ENCODE measurements around the gene KCNE4.

Gene KCNE4

DNA sequence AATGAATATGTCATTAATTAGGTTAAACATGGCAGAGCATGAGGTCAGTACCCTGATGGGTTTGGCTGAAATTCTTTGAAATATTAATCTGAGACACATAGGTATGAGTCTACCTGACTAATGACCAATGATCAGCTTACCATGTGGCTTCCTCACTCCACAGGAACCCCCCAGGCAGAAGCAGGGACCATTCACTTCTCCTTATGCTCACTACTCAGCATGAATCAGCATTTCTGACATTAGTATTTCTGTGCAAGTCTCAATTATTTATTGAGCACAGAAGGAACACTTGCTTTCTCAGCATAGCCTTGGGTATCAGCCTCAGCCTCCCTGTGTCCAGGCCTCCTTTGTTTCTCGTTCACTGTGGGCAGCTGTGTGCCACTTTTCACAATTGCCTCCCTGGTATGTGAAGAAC lies 9.3 kb upstream of the KCNE4 start:
- no peaks in the 10 kb centered on the region for H3K36me3 ChIP-seq (ENCODE audit: control insufficient read depth, insufficient read depth, low read length)
- H3K9me3 ChIP-seq (ENCODE audit: control insufficient read depth, insufficient read depth, low read length), result no peaks in the 10 kb centered on the region
- H3K4me3 ChIP-seq (ENCODE audit: low read depth, low read length), result no peak overlapping the region
- no peaks in the 10 kb centered on the region for H3K27me3 ChIP-seq (ENCODE audit: control insufficient read depth, insufficient read depth, low read length)
- no peak overlapping the region for H3K9ac ChIP-seq (ENCODE audit: low read depth, low read length)
- no peaks in the 10 kb centered on the region for H3K4me1 ChIP-seq (ENCODE audit: control insufficient read depth, insufficient read depth, low read length)

- H3K9me3 ChIP-seq (ENCODE audit: control insufficient read depth, insufficient read depth, low read length), result no peaks in the 10 kb centered on the region
- no peaks in the 10 kb centered on the region for H3K4me1 ChIP-seq (ENCODE audit: control insufficient read depth, insufficient read depth, low read length)
- no peaks in the 10 kb centered on the region for H3K27me3 ChIP-seq (ENCODE audit: control insufficient read depth, insufficient read depth, low read length)
- H3K9ac ChIP-seq (ENCODE audit: low read depth, low read length), result no peak overlapping the region
- no peaks in the 10 kb centered on the region for H3K36me3 ChIP-seq (ENCODE audit: control insufficient read depth, insufficient read depth, low read length)
- H3K4me3 ChIP-seq (ENCODE audit: low read depth, low read length), result no peak overlapping the region
These were observed 8.6 kb upstream of the KCNE4 start for GRCh38 chr2:223043164-223043941.

GRCh38 chr2:223044092-223044836 lies 7.7 kb upstream of the KCNE4 start:
- Histone ChIP-seq H3K4me1 (ENCODE audit: control insufficient read depth, insufficient read depth, low read length) (no peaks in the 10 kb centered on the region), H3K36me3 (ENCODE audit: control insufficient read depth, insufficient read depth, low read length) (no peaks in the 10 kb centered on the region), H3K9ac (ENCODE audit: low read depth, low read length) (no peak overlapping the region), H3K4me3 (ENCODE audit: low read depth, low read length) (no peak overlapping the region), H3K27me3 (ENCODE audit: control insufficient read depth, insufficient read depth, low read length) (no peaks in the 10 kb centered on the region), H3K9me3 (ENCODE audit: control insufficient read depth, insufficient read depth, low read length) (no peaks in the 10 kb centered on the region)

GRCh38 chr2:223044916-223045700 lies 6.9 kb upstream of the KCNE4 start:
- Histone ChIP-seq H3K4me1 (ENCODE audit: control insufficient read depth, insufficient read depth, low read length) (no peaks in the 10 kb centered on the region), H3K9me3 (ENCODE audit: control insufficient read depth, insufficient read depth, low read length) (no peaks in the 10 kb centered on the region), H3K27me3 (ENCODE audit: control insufficient read depth, insufficient read depth, low read length) (no peaks in the 10 kb centered on the region), H3K4me3 (ENCODE audit: low read depth, low read length) (no peak overlapping the region), H3K9ac (ENCODE audit: low read depth, low read length) (no peak overlapping the region), H3K36me3 (ENCODE audit: control insufficient read depth, insufficient read depth, low read length) (no peaks in the 10 kb centered on the region)

DNA sequence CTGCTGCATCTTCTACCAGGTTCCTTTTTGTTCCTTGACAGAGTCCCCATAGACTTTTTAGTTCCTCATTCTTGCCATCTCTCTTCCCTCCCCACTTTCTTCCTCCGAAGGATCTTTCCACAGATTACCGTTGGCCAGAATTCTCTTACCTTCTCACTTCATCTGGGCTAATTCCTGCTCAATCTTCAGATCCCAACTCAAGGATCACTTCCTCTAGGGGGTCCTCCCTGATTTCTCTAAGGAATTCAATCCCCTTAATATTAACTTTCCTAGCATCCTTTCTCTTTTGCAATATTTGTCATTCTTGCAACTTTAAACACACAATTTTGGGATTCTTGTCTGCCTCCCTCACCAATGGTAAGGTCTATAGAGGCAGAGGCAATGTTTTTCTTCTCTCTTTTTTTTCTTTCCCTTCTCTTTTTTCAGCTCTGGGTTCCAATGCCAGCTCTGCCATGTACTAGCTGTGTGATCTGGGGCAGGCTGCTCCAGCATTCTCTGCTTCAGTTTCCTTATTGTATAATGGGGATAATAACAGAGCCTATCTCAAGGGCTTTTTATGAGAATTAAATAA lies 5.4 kb upstream of the KCNE4 start:
- H3K4me3 ChIP-seq (ENCODE audit: low read depth, low read length), result no peak overlapping the region
- H3K27me3 ChIP-seq (ENCODE audit: control insufficient read depth, insufficient read depth, low read length), result no peaks in the 10 kb centered on the region
- no peaks in the 10 kb centered on the region for H3K9me3 ChIP-seq (ENCODE audit: control insufficient read depth, insufficient read depth, low read length)
- H3K4me1 ChIP-seq (ENCODE audit: control insufficient read depth, insufficient read depth, low read length), result no peaks in the 10 kb centered on the region
- H3K36me3 ChIP-seq (ENCODE audit: control insufficient read depth, insufficient read depth, low read length), result no peaks in the 10 kb centered on the region
- no peak overlapping the region for H3K9ac ChIP-seq (ENCODE audit: low read depth, low read length)

GRCh38 chr2:223047260-223047761 lies 4.7 kb upstream of the KCNE4 start:
- Histone ChIP-seq H3K9me3 (ENCODE audit: control insufficient read depth, insufficient read depth, low read length) (no peaks in the 10 kb centered on the region), H3K36me3 (ENCODE audit: control insufficient read depth, insufficient read depth, low read length) (no peaks in the 10 kb centered on the region), H3K4me3 (ENCODE audit: low read depth, low read length) (no peak overlapping the region), H3K9ac (ENCODE audit: low read depth, low read length) (no peak overlapping the region), H3K27me3 (ENCODE audit: control insufficient read depth, insufficient read depth, low read length) (no peaks in the 10 kb centered on the region), H3K4me1 (ENCODE audit: control insufficient read depth, insufficient read depth, low read length) (peaks cover 3% of the 10 kb centered on the region)

DNA sequence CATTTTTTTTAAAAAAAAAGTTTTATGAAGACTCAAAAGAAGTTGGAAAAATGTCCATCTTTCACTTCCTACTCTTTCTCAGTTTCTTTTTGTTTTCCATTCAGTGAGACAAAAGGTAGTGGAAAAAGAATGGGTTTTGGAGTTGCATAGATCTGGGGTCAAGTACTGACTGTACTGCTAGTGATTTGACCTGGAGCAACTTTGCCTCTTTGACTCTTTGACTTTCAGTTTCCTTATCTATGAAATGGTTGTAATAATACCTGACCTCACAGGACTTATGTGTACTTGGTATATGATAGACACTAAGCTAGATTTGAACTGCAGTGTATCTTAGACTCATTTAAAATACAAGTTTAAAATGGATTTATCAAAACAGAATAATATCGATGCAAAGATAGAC lies 3.5 kb upstream of the KCNE4 start:
- H3K9me3 ChIP-seq (ENCODE audit: control insufficient read depth, insufficient read depth, low read length), result no peaks in the 10 kb centered on the region
- H3K36me3 ChIP-seq (ENCODE audit: control insufficient read depth, insufficient read depth, low read length), result no peaks in the 10 kb centered on the region
- no peak overlapping the region for H3K4me3 ChIP-seq (ENCODE audit: low read depth, low read length)
- H3K4me1 ChIP-seq (ENCODE audit: control insufficient read depth, insufficient read depth, low read length), result peaks cover 3% of the 10 kb centered on the region
- H3K27me3 ChIP-seq (ENCODE audit: control insufficient read depth, insufficient read depth, low read length), result no peaks in the 10 kb centered on the region
- no peak overlapping the region for H3K9ac ChIP-seq (ENCODE audit: low read depth, low read length)

GRCh38 chr2:223049356-223049755 lies 2.6 kb upstream of the KCNE4 start:
- H3K27me3 ChIP-seq (ENCODE audit: control insufficient read depth, insufficient read depth, low read length), result no peaks in the 10 kb centered on the region
- no peaks in the 10 kb centered on the region for H3K9me3 ChIP-seq (ENCODE audit: control insufficient read depth, insufficient read depth, low read length)
- H3K4me1 ChIP-seq (ENCODE audit: control insufficient read depth, insufficient read depth, low read length), result peaks cover 3% of the 10 kb centered on the region
- H3K36me3 ChIP-seq (ENCODE audit: control insufficient read depth, insufficient read depth, low read length), result no peaks in the 10 kb centered on the region
- no peak overlapping the region for H3K4me3 ChIP-seq (ENCODE audit: low read depth, low read length)
- no peak overlapping the region for H3K9ac ChIP-seq (ENCODE audit: low read depth, low read length)

DNA sequence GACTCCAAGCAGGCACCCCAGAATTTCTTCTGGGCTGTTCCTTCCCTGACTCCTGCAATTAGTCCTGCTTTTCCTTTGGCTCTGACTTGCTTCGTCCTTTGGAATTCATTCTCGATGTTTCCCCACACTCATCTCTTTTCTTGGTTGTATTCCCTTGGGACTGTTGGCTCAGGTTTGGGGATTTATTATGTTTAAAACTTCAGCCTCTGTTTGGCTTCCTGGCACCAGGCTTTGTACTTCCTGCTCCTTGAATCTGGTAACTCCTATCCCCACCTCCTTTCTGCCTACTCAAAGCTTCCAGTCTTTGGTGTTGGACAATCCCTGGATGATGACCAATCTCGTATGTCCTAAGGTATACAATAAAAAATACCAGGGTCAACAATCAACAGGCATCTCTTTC lies 1.8 kb upstream of the KCNE4 start:
- no peak overlapping the region for H3K9ac ChIP-seq (ENCODE audit: low read depth, low read length)
- no peak overlapping the region for H3K4me3 ChIP-seq (ENCODE audit: low read depth, low read length)
- H3K9me3 ChIP-seq (ENCODE audit: control insufficient read depth, insufficient read depth, low read length), result no peaks in the 10 kb centered on the region
- H3K4me1 ChIP-seq (ENCODE audit: control insufficient read depth, insufficient read depth, low read length), result peaks cover 3% of the 10 kb centered on the region
- H3K27me3 ChIP-seq (ENCODE audit: control insufficient read depth, insufficient read depth, low read length), result no peaks in the 10 kb centered on the region
- H3K36me3 ChIP-seq (ENCODE audit: control insufficient read depth, insufficient read depth, low read length), result no peaks in the 10 kb centered on the region

DNA sequence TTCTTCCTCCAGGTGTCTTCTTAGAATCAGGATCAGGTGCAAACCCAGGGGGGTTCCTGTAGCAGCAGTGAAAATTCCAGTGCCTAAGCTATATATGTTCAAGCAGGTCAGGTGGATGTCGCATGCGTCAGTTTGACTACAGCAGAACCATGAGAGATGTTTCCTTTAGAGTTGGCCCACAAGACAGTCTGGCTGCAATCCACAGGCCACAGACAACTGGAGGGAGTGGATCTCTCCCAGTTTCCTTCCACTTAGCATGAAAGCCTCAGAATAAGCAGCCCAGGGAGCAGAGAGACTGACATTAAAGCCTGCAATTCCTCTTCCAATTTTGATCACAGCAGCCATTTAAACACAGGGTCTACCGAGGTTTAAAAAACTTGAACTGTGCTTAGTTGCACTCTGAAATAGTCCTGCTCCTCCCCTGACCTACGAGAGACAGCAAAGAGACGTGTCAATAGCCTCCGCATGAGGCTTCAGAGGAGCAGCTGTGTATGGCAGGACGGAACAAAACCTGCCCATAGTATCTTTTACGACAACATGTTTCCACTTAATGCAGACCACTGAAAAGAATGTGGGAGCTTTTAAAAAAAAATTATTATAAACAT lies 988 bp upstream of the KCNE4 start:
- Histone ChIP-seq H3K4me1 (ENCODE audit: control insufficient read depth, insufficient read depth, low read length) (peaks cover 3% of the 10 kb centered on the region), H3K27me3 (ENCODE audit: control insufficient read depth, insufficient read depth, low read length) (no peaks in the 10 kb centered on the region), H3K36me3 (ENCODE audit: control insufficient read depth, insufficient read depth, low read length) (no peaks in the 10 kb centered on the region), H3K9me3 (ENCODE audit: control insufficient read depth, insufficient read depth, low read length) (no peaks in the 10 kb centered on the region), H3K9ac (ENCODE audit: low read depth, low read length) (no peak overlapping the region), H3K4me3 (ENCODE audit: low read depth, low read length) (no peak overlapping the region)

All from iPS-15b (cell line).